Measurements from ENCODE around the gene REEP5. TPM values are rescaled to one million over a fixed set of nuclear protein-coding genes. Genes with fewer than 3 reads are reported as not detected.

The REEP5 gene
- total and polyA plus RNA-seq, 9 of the 15 experiments (the other 6 are each of a cell fraction or from before 2014, with no cell fraction given): 14.7 to 102 (median 36.0) TPM

DNA sequence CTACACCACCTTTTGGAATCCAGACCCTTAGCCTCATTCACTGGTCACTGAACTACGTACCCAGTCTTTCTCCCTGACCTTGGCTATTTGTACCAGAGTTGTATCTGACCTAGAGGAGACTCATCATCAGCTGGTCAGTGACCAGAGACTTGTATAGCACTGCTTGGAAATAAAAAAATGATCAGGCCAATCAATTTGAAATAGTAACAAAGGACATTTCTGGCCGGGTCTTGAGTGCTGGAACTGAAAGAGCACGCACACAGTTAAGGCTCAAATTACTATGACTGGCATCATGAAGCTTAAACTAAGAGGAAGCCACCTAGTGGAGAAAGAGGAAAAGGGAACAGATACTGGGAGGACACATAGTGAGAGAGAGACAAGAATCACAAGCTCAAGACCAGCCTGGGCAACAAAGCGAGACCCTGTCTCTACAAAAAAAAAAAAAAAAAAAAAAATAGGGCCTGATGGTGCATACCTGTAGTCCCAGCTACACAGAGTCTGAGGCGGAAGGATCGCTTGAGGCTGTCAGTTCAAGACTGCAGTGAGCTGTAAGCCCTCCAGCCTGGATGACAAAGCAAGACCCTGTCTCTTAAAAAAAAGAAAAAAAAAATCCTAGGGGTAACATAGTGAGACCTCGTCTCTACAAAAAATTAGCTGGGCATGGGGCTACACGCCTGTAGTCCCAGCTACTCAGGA is 73.8 kb downstream of the REEP5 start (continued):
- TF ChIP-seq KDM5B (IDR thresholded peaks at IDR 0.05; ENCODE audit: insufficient replicate concordance, low read depth, low read length) (no peak), MED1 (CRISPR knock-in tag; IDR thresholded peaks at IDR 0.05; ENCODE audit: borderline replicate concordance) (no peak), KLF10 (CRISPR knock-in tag; IDR thresholded peaks at IDR 0.05) (no peak), SAP30 (IDR thresholded peaks at IDR 0.05; ENCODE audit: borderline replicate concordance, insufficient read depth, low read depth, low read length, poor library complexity, severe bottlenecking) (no peak), ZNF146 (CRISPR knock-in tag; IDR thresholded peaks at IDR 0.05; ENCODE audit: unreplicated experiment) (no peak), MTA1 (IDR thresholded peaks at IDR 0.05; ENCODE audit: borderline replicate concordance) (no peak), SRF (CRISPR knock-in tag; IDR thresholded peaks at IDR 0.05) (no peak), MEF2D (tag; conservative IDR thresholded peaks at IDR 0.05; ENCODE audit: low read depth) (no peak), ZNF408 (CRISPR knock-in tag; IDR thresholded peaks at IDR 0.05; ENCODE audit: low read depth) (no peak), SETDB1 (IDR thresholded peaks at IDR 0.05; ENCODE audit: low read length) (no peak)
- TF ChIP-seq, protein P1, sequence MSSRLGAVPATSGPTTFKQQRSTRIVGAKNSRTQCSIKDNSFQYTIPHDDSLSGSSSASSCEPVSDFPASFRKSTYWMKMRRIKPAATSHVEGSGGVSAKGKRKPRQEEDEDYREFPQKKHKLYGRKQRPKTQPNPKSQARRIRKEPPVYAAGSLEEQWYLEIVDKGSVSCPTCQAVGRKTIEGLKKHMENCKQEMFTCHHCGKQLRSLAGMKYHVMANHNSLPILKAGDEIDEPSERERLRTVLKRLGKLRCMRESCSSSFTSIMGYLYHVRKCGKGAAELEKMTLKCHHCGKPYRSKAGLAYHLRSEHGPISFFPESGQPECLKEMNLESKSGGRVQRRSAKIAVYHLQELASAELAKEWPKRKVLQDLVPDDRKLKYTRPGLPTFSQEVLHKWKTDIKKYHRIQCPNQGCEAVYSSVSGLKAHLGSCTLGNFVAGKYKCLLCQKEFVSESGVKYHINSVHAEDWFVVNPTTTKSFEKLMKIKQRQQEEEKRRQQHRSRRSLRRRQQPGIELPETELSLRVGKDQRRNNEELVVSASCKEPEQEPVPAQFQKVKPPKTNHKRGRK (tag; IDR thresholded peaks at IDR 0.05): no peak
- TF ChIP-seq, protein P2, sequence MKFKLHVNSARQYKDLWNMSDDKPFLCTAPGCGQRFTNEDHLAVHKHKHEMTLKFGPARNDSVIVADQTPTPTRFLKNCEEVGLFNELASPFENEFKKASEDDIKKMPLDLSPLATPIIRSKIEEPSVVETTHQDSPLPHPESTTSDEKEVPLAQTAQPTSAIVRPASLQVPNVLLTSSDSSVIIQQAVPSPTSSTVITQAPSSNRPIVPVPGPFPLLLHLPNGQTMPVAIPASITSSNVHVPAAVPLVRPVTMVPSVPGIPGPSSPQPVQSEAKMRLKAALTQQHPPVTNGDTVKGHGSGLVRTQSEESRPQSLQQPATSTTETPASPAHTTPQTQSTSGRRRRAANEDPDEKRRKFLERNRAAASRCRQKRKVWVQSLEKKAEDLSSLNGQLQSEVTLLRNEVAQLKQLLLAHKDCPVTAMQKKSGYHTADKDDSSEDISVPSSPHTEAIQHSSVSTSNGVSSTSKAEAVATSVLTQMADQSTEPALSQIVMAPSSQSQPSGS (CRISPR knock-in tag; IDR thresholded peaks at IDR 0.05): no peak
- TF ChIP-seq, protein P3, sequence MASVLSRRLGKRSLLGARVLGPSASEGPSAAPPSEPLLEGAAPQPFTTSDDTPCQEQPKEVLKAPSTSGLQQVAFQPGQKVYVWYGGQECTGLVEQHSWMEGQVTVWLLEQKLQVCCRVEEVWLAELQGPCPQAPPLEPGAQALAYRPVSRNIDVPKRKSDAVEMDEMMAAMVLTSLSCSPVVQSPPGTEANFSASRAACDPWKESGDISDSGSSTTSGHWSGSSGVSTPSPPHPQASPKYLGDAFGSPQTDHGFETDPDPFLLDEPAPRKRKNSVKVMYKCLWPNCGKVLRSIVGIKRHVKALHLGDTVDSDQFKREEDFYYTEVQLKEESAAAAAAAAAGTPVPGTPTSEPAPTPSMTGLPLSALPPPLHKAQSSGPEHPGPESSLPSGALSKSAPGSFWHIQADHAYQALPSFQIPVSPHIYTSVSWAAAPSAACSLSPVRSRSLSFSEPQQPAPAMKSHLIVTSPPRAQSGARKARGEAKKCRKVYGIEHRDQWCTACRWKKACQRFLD (CRISPR knock-in tag; IDR thresholded peaks at IDR 0.05): no peak
- TF ChIP-seq, protein P4, sequence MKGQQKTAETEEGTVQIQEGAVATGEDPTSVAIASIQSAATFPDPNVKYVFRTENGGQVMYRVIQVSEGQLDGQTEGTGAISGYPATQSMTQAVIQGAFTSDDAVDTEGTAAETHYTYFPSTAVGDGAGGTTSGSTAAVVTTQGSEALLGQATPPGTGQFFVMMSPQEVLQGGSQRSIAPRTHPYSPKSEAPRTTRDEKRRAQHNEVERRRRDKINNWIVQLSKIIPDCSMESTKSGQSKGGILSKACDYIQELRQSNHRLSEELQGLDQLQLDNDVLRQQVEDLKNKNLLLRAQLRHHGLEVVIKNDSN (CRISPR knock-in tag; IDR thresholded peaks at IDR 0.05): no peak
- TF ChIP-seq, protein P5, sequence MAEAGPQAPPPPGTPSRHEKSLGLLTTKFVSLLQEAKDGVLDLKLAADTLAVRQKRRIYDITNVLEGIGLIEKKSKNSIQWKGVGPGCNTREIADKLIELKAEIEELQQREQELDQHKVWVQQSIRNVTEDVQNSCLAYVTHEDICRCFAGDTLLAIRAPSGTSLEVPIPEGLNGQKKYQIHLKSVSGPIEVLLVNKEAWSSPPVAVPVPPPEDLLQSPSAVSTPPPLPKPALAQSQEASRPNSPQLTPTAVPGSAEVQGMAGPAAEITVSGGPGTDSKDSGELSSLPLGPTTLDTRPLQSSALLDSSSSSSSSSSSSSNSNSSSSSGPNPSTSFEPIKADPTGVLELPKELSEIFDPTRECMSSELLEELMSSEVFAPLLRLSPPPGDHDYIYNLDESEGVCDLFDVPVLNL (CRISPR knock-in tag; IDR thresholded peaks at IDR 0.05; ENCODE audit: low read depth): no peak
- TF ChIP-seq, protein P6, sequence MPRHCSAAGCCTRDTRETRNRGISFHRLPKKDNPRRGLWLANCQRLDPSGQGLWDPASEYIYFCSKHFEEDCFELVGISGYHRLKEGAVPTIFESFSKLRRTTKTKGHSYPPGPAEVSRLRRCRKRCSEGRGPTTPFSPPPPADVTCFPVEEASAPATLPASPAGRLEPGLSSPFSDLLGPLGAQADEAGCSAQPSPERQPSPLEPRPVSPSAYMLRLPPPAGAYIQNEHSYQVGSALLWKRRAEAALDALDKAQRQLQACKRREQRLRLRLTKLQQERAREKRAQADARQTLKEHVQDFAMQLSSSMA (CRISPR knock-in tag; IDR thresholded peaks at IDR 0.05): no peak
